ENCODE measurements around the gene TRMT112. TPM values are rescaled to one million over a fixed set of nuclear protein-coding genes. Genes with fewer than 3 reads are reported as not detected.

TRMT112 gene
- total and polyA plus RNA-seq, 2 of the 8 experiments (the other 6 are each of a cell fraction or from before 2014, with no cell fraction given) = 300 to 650 TPM

GRCh38 chr11:64304316-64305072 lies 12.9 kb downstream of the TRMT112 start (continued):
- TF ChIP-seq SAP30 (IDR thresholded peaks at IDR 0.05; ENCODE audit: insufficient read depth, insufficient replicate concordance, low read length) (no peak), ASH2L (IDR thresholded peaks at IDR 0.05; ENCODE audit: low read length) (peak; percentile 73), GTF2F1 (IDR thresholded peaks at IDR 0.05; ENCODE audit: borderline replicate concordance, low read depth, low read length) (no peak), RAD21 (IDR thresholded peaks at IDR 0.05 in 1 of 2, conservative IDR thresholded peaks at IDR 0.05 in 1 of 2; ENCODE audit: low read depth in 2 of 2, low read length in 2 of 2) (peak; percentile 54 to 69), BACH1 (IDR thresholded peaks at IDR 0.05; ENCODE audit: low read length) (no peak), HDAC6 (IDR thresholded peaks at IDR 0.05; ENCODE audit: low read depth, low read length) (no peak), CHD1 (IDR thresholded peaks at IDR 0.05; ENCODE audit: low read depth, low read length) (no peak), PHF8 (conservative IDR thresholded peaks at IDR 0.05; ENCODE audit: low read depth, low read length) (peak; percentile 62), TAF1 (IDR thresholded peaks at IDR 0.05; ENCODE audit: low read depth, low read length) (peak; percentile 51; the same call in 1 of the 2 replicates), POLR2A (IDR thresholded peaks at IDR 0.05; ENCODE audit: control extremely low read depth in 1 of 2, low read depth in 2 of 2, low read length in 2 of 2) (peak in 1 of 2 experiments; percentile 95; a peak in 2 of 3 replicates), CBX5 (IDR thresholded peaks at IDR 0.05; ENCODE audit: low read depth, low read length) (no peak), KDM1A (IDR thresholded peaks at IDR 0.05; ENCODE audit: borderline replicate concordance, low read length) (peak; percentile 31; the same call in 1 of the 2 replicates), POLR2AphosphoS5 (IDR thresholded peaks at IDR 0.05; ENCODE audit: low read depth, low read length) (peak; percentile 80)
- TF ChIP-seq, protein P1, sequence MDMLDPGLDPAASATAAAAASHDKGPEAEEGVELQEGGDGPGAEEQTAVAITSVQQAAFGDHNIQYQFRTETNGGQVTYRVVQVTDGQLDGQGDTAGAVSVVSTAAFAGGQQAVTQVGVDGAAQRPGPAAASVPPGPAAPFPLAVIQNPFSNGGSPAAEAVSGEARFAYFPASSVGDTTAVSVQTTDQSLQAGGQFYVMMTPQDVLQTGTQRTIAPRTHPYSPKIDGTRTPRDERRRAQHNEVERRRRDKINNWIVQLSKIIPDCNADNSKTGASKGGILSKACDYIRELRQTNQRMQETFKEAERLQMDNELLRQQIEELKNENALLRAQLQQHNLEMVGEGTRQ (IDR thresholded peaks at IDR 0.05; ENCODE audit: low read length) = peak; percentile 37; the same call in 1 of the 2 replicates
- TF ChIP-seq, protein P2, sequence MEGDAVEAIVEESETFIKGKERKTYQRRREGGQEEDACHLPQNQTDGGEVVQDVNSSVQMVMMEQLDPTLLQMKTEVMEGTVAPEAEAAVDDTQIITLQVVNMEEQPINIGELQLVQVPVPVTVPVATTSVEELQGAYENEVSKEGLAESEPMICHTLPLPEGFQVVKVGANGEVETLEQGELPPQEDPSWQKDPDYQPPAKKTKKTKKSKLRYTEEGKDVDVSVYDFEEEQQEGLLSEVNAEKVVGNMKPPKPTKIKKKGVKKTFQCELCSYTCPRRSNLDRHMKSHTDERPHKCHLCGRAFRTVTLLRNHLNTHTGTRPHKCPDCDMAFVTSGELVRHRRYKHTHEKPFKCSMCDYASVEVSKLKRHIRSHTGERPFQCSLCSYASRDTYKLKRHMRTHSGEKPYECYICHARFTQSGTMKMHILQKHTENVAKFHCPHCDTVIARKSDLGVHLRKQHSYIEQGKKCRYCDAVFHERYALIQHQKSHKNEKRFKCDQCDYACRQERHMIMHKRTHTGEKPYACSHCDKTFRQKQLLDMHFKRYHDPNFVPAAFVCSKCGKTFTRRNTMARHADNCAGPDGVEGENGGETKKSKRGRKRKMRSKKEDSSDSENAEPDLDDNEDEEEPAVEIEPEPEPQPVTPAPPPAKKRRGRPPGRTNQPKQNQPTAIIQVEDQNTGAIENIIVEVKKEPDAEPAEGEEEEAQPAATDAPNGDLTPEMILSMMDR (IDR thresholded peaks at IDR 0.05; ENCODE audit: control extremely low read depth in 1 of 3, insufficient read depth in 1 of 3, low read depth in 1 of 3, low read length in 3 of 3) = peak in 2 of 3 experiments; percentile 83 to 95; a peak in 3 of 4 replicates
- TF ChIP-seq, protein P3, sequence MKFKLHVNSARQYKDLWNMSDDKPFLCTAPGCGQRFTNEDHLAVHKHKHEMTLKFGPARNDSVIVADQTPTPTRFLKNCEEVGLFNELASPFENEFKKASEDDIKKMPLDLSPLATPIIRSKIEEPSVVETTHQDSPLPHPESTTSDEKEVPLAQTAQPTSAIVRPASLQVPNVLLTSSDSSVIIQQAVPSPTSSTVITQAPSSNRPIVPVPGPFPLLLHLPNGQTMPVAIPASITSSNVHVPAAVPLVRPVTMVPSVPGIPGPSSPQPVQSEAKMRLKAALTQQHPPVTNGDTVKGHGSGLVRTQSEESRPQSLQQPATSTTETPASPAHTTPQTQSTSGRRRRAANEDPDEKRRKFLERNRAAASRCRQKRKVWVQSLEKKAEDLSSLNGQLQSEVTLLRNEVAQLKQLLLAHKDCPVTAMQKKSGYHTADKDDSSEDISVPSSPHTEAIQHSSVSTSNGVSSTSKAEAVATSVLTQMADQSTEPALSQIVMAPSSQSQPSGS (IDR thresholded peaks at IDR 0.05; ENCODE audit: low read length) = 0 out of 2 replicates have a peak, but pooled peaks have one; percentile 39
- TF ChIP-seq, protein P4, sequence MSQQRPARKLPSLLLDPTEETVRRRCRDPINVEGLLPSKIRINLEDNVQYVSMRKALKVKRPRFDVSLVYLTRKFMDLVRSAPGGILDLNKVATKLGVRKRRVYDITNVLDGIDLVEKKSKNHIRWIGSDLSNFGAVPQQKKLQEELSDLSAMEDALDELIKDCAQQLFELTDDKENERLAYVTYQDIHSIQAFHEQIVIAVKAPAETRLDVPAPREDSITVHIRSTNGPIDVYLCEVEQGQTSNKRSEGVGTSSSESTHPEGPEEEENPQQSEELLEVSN (IDR thresholded peaks at IDR 0.05) = 0 out of 2 replicates have a peak, but pooled peaks have one; percentile 48
